ENCODE data around the gene SGPP2. TPM values are rescaled to one million over a fixed set of nuclear protein-coding genes. Genes with fewer than 3 reads are reported as not detected.

The SGPP2 gene
- total and polyA plus RNA-seq, 2 of the 4 experiments (the other 2 are of a cell fraction) = not detected

- H4K8ac ChIP-seq (ENCODE audit: low read depth in 2 of 2, low read length in 2 of 2) = no peak overlapping the region
- H2AK9ac ChIP-seq (replicated peaks; ENCODE audit: low read depth, low read length, poor library complexity) = peak overlapping the region; percentile 19
- no peak for TF ChIP-seq CEBPB (IDR thresholded peaks at IDR 0.05; ENCODE audit: low read depth, low read length)
- no peak for TF ChIP-seq POLR2A (IDR thresholded peaks at IDR 0.05; ENCODE audit: low read depth, low read length)
- TF ChIP-seq RAD21 (IDR thresholded peaks at IDR 0.05; ENCODE audit: low read length) = no peak
- no peak for TF ChIP-seq CTCF (conservative IDR thresholded peaks at IDR 0.05; ENCODE audit: low read depth, low read length)
- no peak for TF ChIP-seq BHLHE40 (IDR thresholded peaks at IDR 0.05; ENCODE audit: low read depth, low read length)
- TF ChIP-seq SMC3 (IDR thresholded peaks at IDR 0.05; ENCODE audit: low read depth, low read length) = no peak
- TF ChIP-seq MXI1 (IDR thresholded peaks at IDR 0.05; ENCODE audit: borderline replicate concordance, low read depth, low read length) = no peak
- TF ChIP-seq CHD1 (IDR thresholded peaks at IDR 0.05; ENCODE audit: low read depth, low read length) = no peak
- no peak for TF ChIP-seq NFE2L2 (IDR thresholded peaks at IDR 0.05; ENCODE audit: low read depth, low read length)
- no peak for TF ChIP-seq RCOR1 (IDR thresholded peaks at IDR 0.05; ENCODE audit: insufficient replicate concordance, low read length)
- TF ChIP-seq RFX5 (IDR thresholded peaks at IDR 0.05; ENCODE audit: low read depth, low read length) = no peak
- TF ChIP-seq MAFK (IDR thresholded peaks at IDR 0.05; ENCODE audit: low read depth, low read length) = no peak
- H3K4me3 ChIP-seq (ENCODE audit: insufficient read depth, low read depth, low read length) = no peak overlapping the region
- no peak overlapping the region for H2AFZ ChIP-seq (replicated peaks; ENCODE audit: low read length, poor library complexity)
- no peak overlapping the region for H3K18ac ChIP-seq (ENCODE audit: low read depth, low read length)
- H2BK120ac ChIP-seq (ENCODE audit: low read depth, low read length) = no peak overlapping the region
- H3K9me3 ChIP-seq (ENCODE audit: control insufficient read depth, insufficient read depth, low read length) = no peaks in the 10 kb centered on the region
- no peak overlapping the region for H3K4me2 ChIP-seq (ENCODE audit: low read depth, low read length)
- DNase-seq = no peak
- H3K36me3 ChIP-seq (ENCODE audit: control insufficient read depth, insufficient read depth, low read length) = no peaks in the 10 kb centered on the region
- H3K9ac ChIP-seq (ENCODE audit: low read depth, low read length) = no peak overlapping the region
- no peak for ATAC-seq (ENCODE audit: low read depth)
- no peaks in the 10 kb centered on the region for H3K79me1 ChIP-seq (ENCODE audit: low read depth in 1 of 2, low read length in 2 of 2)
- no peaks in the 10 kb centered on the region for H4K20me1 ChIP-seq (ENCODE audit: insufficient read depth, low read length)
- POLR2A ChIA-PET (ENCODE audit: unreplicated experiment) = no interaction called here
- no peak overlapping the region for H4K5ac ChIP-seq (ENCODE audit: low read depth, low read length)
- H2BK15ac ChIP-seq (ENCODE audit: low read depth, low read length) = no peak overlapping the region
- no TSS peak for BruUV-seq (replicated peaks)
- H3K27ac ChIP-seq (ENCODE audit: insufficient read depth, low read length) = no peak overlapping the region
- no peak overlapping the region for H3K4ac ChIP-seq (ENCODE audit: low read depth, low read length)
- CTCF ChIA-PET = interaction anchor here (0.7 kb wide), 1 partner anchor 9 kb away, joined by 3 read pairs; no protein-coding TSS in a partner anchor
- H4K91ac ChIP-seq (ENCODE audit: insufficient read depth, low read depth, low read length) = no peak overlapping the region
- WGBS, 2 experiments (ENCODE audit: extremely low coverage in 2 of 2, insufficient read length in 1 of 2) = 54% methylated on average over 5 of the region's 6 CpGs; no CpG with 5 or more reads in 1 of the 2 experiments
- no peak overlapping the region for H2AK5ac ChIP-seq (ENCODE audit: low read depth, low read length)
- in situ Hi-C loops (cut with MboI; ENCODE audit: low sequenced_read_pairs) (no loop called here), dilution Hi-C loops (cut with HindIII; ENCODE audit: low sequenced_read_pairs, unreplicated experiment) (no loop called here), intact Hi-C loops (cut with micrococcal nuclease) (no loop called here)
- no peak overlapping the region for H2BK5ac ChIP-seq (ENCODE audit: low read depth, low read length, poor library complexity, severe bottlenecking)
- H2BK20ac ChIP-seq (ENCODE audit: low read depth, low read length) = no peak overlapping the region
- H3K56ac ChIP-seq (ENCODE audit: extremely low read depth, insufficient read depth, low read length) = no peak overlapping the region
- no peak overlapping the region for H3K14ac ChIP-seq (replicated peaks; ENCODE audit: low read depth, low read length)
- H3K23ac ChIP-seq (ENCODE audit: low read depth, low read length) = no peak overlapping the region
- H3K27me3 ChIP-seq (ENCODE audit: control insufficient read depth, insufficient read depth, low read length) = peaks cover 2% of the 10 kb centered on the region; the same call in 1 of the 2 replicates
- no peaks in the 10 kb centered on the region for H3K9me1 ChIP-seq (ENCODE audit: insufficient read depth, low read length)
- no peaks in the 10 kb centered on the region for H3K4me1 ChIP-seq (ENCODE audit: control insufficient read depth, insufficient read depth, low read length)
Measured at GRCh38 chr2:222535477-222535876, 111.1 kb downstream of the SGPP2 start.

All from IMR-90 (cell line).